ENCODE results near the gene TMEM184C. TPM values are rescaled to one million over a fixed set of nuclear protein-coding genes. Genes with fewer than 3 reads are reported as not detected.
A peak's percentile ranks its signal among the peaks of the same experiment; 100 is the strongest.

Gene TMEM184C
- total and polyA plus RNA-seq, 2 of the 8 experiments (the other 6 are each of a cell fraction or from before 2014, with no cell fraction given) = 11.1 to 42.4 TPM

- Histone ChIP-seq H3K56ac (replicated peaks; ENCODE audit: insufficient read length, low read depth, low read length) (no peak overlapping the region), H2BK12ac (ENCODE audit: low read depth, low read length) (no peak overlapping the region), H2BK20ac (ENCODE audit: low read length) (no peak overlapping the region), H3K23ac (ENCODE audit: insufficient read length) (no peak overlapping the region), H2AK5ac (ENCODE audit: low read depth, low read length) (no peak overlapping the region), H3K36me3 (ENCODE audit: control insufficient read depth in 2 of 4, insufficient read depth in 4 of 4, low read length in 3 of 4) (no peaks in the 10 kb centered on the region), H3K4ac (replicated peaks; ENCODE audit: insufficient read length, low read depth, low read length) (no peak overlapping the region), H3K9me3 (ENCODE audit: insufficient read depth in 2 of 2, low read depth in 1 of 2, low read length in 1 of 2) (no peaks in the 10 kb centered on the region), H3K79me2 (ENCODE audit: control insufficient read depth in 1 of 2, insufficient read depth in 2 of 2, low read length in 2 of 2) (no peaks in the 10 kb centered on the region), H2AFZ (ENCODE audit: low read length) (no peak overlapping the region), H2BK120ac (replicated peaks; ENCODE audit: low read depth, low read length) (no peak overlapping the region), H3K18ac (ENCODE audit: extremely low read depth, low read length) (no peak overlapping the region), H3K4me3 (ENCODE audit: extremely low read depth in 1 of 4, insufficient read depth in 2 of 4, low read depth in 3 of 4, low read length in 4 of 4) (no peak overlapping the region), H2BK5ac (ENCODE audit: low read depth, low read length) (no peak overlapping the region), H4K5ac (ENCODE audit: insufficient read length, low read depth, low read length) (no peak overlapping the region), H4K8ac (ENCODE audit: extremely low read depth, insufficient read depth, low read length) (no peak overlapping the region), H4K91ac (replicated peaks; ENCODE audit: insufficient read length, low read length) (no peak overlapping the region), H2BK15ac (ENCODE audit: low read length) (no peak overlapping the region), H4K20me1 (replicated peaks in 1 of 2; ENCODE audit: control insufficient read depth in 1 of 2, insufficient read depth in 2 of 2, low read length in 2 of 2) (no peaks in the 10 kb centered on the region), H3K27me3 (replicated peaks in 1 of 4; ENCODE audit: control insufficient read depth in 3 of 4, extremely low read depth in 1 of 4, insufficient read depth in 3 of 4, low read length in 3 of 4) (no peaks in the 10 kb centered on the region), H3K4me2 (ENCODE audit: insufficient read depth in 1 of 2, low read depth in 2 of 2, low read length in 2 of 2) (no peak overlapping the region), H3K14ac (ENCODE audit: insufficient read length) (no peak overlapping the region), H3K27ac (ENCODE audit: low read depth, low read length) (no peak overlapping the region), H3K79me1 (ENCODE audit: low read depth, low read length) (no peaks in the 10 kb centered on the region), H3K4me1 (replicated peaks in 1 of 4; ENCODE audit: control insufficient read depth in 3 of 4, insufficient read depth in 4 of 4, low read length in 3 of 4) (peaks cover 0 to 3% (median 0%) of the 10 kb centered on the region in 4 experiments; a peak in 1 of 7 replicates), H3K9ac (replicated peaks in 1 of 4; ENCODE audit: extremely low read depth in 1 of 4, low read depth in 3 of 4, low read length in 3 of 4) (no peak overlapping the region), H3K23me2 (ENCODE audit: low read depth, low read length) (no peaks in the 10 kb centered on the region)
- 95% methylated on average over 1 of the region's 1 CpG; no CpG with 5 or more reads in 1 of the 2 experiments for WGBS, 2 experiments (ENCODE audit: extremely low coverage in 1 of 2, insufficient coverage in 1 of 2, insufficient read length in 1 of 2, insufficient replicate concordance in 2 of 2, low coverage in 1 of 2, low lambda C conversion rate in 2 of 2, missing lambda C conversion rate in 1 of 2)
- no peak for TF ChIP-seq JUND (IDR thresholded peaks at IDR 0.05; ENCODE audit: low read length)
- TF ChIP-seq RNF2 (IDR thresholded peaks at IDR 0.05; ENCODE audit: borderline replicate concordance, low read depth, low read length, missing control alignments, poor library complexity, severe bottlenecking) = no peak
- peak; percentile 26 to 35 for TF ChIP-seq RAD21 (IDR thresholded peaks at IDR 0.05 in 1 of 2, conservative IDR thresholded peaks at IDR 0.05 in 1 of 2; ENCODE audit: low read depth in 2 of 2, low read length in 2 of 2)
- DNase-seq (ENCODE audit: low read depth in 1 of 2, low spot score in 2 of 2) = no peak
- ChIA-PET CTCF (ENCODE audit: partially characterized antibody) (interaction anchor here (0.9 to 10.2 kb wide), 10 partner anchors 21 to 499 kb away, joined by 3 to 93 read pairs (median 4); partner anchors contain the start of gene TMEM184C), POLR2A (ENCODE audit: partially characterized antibody) (no interaction called here)
- FAIRE-seq = no peak
These were observed 20.8 kb upstream of the TMEM184C start for GRCh38 chr4:147596377-147596776.

Data from H1 (cell line).